ENCODE data around the gene TRIM24.
"Not testable (repeated sequence)": the region's sequence is repeated elsewhere in the genome, so short reads cannot be mapped to it uniquely, and the experiment has no call there.

Gene TRIM24

DNA sequence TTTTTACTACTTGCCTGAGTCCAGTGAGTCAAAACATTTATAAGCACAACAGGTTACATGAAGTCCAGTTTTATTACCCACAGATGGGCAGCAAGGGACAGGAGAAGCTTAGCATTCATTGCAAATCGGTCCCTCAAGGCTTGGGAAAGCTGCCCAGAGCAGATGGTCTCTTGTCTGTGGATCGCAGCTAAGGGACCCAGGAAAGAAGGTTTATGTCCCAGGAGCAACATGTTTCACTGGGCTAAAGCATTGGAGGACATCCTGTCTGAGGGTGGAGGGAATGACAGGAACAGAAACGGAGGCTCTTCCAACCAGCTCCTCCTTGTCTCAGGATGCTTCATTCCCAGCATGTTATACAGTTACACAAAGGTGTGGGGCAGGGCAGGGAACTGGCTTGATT, 39.3 kb downstream of the TRIM24 start:
- DNase-seq, result no peak

DNA sequence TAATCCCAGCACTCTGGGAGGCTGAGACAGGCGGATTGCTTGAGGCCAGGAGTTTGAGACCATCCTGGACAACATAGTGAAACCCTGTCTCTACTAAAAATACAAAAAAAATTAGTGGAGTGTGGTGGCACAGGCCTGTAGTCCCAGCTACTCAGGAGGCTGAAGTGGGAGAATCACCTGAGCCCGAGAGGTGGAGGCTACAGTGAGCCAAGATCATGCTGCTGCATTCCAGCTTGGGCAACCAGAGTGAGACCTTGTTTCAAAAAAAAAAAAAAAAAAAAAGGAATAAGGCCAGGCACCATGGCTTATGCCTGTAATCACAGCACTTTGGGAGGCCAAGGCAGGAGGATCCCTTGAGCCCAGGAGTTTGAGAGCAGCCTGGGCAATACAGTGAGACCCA, 40.2 kb downstream of the TRIM24 start:
- DNase-seq, result not testable (repeated sequence)

DNA sequence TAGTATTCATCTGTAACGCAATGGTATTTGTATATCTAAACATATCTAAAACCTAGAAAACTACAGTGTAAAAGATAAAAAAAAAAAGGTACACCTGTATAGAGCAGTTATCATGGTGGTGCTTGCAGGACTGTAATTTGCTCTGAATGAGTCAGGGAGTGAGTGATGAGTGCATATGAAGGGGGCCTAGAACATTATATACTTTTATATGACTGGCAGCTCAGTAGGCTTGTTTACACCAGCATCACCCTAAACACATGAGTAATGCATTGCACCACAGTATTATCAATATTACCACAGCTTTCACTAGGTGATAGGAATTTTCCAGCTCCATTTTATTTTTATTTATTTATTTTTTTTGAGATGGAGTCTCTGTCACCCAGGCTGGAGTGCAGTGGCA, 40.8 kb downstream of the TRIM24 start:
- DNase-seq, result no peak

DNA sequence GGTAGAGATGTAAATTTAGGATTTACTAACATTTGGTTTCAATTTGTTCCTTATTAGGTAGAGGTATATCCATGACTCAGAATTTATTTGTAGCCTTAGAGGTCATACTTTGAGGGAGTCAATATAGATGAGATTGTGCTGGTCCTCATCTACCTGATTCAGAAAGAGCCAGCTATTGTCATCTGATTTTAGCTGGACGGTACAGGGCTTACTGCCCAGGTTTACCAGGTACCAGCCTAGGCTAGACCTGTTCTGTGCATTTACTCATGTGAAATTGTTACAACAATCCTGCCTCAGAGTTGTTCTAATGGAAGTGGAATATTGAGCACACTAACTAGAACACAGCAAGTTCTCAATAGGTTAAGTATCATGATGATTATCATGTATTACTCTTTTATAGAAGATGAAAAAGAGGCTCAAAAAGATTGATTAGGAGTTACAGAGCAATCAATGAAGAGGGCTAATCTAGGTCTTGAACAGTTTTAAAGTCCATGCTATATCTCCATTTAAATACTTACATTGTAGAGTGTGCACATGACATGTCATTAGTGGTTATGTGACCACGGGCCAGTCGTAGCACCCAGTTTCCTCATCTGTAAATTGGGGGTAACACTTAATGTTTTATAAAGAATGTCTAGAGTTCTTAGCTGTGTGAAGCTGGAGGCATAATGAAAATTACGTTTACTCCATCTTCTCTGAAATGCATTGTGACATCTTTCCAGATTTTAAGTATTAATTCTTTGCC, 42.1 kb downstream of the TRIM24 start:
- DNase-seq, result no peak

DNA sequence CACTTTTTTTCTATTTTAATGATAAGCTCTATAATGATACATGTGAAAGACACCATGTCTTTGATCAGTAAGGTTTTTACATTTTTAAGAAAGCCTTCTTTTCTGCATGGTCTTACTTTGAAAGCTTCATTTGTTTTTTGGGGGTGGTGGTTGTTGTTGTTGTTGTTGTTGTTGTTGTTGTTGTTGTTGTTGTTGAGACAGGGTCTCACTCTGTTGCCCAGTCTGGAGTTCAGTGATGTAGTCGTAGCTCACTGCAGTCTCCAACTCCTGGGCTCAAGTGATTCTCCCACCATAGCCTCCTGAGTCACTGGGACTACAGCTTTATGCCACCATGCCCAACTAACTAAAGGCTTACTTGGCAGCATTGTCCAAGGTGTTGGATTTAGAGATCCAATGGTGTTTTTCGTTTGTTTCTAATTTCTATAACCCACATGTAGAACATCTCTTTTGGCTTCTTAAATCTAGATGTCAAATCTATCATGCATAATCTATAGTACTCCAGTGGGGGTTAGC, 45.4 kb downstream of the TRIM24 start:
- DNase-seq, result no peak

DNA sequence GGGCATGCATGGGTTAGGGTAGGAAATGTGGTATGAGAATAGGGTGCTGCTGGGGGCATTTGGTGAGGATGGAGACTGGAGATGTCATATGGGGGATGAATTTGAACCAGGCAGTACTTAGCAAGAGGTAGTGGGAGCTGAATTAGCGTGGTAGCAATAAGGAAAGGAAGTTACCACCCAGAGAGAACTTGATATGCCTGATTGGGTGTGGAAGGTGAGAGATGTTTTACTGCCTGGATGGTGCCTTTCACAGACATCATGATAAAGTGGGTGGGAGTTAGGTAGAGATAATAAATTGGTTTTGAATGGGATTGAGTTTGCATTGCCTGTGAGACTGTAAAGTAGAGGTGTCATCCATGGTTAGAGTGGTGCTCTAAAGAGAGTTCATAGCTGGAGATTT, 46.7 kb downstream of the TRIM24 start:
- DNase-seq, result no peak

DNA sequence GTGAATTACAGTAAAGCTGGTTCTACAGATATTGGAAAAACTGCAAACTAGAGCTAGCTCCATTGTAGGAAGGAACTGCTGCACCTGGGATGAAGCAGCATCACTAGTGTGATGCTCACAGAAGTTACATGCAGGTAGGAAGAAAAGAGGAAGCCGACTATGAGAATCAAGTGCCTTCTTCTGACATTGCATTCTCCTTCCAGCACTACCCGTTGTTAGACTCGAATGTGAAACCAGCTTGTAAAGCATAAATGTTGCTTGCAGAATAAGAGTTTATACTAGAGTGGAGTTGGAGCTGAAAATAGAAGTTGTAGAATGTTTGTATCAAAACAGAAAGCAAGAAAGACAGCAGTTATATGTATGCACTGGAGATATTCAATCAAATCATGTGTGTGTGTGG, 49.9 kb downstream of the TRIM24 start:
- DNase-seq, result no peak

DNA sequence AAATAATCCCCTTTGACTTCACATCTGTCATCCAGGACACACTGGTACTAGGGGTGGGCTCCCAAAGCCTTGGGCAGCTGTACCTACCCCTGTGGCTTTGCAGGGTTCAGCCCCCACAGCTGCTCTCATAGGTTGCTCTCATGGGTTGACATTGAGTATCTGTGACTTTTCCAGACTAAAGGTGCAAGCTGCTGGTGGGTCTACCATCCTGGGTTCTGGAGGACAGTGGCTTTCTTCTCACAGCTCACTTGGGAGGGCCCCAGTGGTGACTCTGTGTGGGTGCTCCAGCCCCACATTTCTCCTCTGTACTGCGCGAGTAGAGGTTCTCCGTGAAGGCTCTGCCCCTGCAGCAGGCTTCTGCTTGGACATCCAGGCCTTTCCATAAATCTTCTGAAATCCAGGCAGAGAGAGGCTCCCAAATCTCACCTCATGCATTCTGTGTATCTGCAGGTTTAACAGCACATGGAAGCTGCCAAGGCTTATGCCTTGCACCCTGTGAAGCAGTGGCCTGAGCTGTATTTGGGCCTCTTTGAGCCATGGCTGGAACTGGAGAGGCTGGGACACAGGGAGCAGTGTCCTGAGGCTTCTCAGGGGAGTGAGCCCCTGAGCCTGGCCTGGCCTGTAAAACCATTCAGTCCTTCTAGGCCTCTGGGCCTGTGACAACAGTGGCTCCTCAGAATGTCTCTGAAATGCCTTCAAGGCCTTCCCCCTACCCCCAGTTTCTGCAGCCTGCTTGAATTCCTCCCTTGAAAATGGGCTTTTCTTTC, 52.2 kb downstream of the TRIM24 start:
- DNase-seq, result no peak

DNA sequence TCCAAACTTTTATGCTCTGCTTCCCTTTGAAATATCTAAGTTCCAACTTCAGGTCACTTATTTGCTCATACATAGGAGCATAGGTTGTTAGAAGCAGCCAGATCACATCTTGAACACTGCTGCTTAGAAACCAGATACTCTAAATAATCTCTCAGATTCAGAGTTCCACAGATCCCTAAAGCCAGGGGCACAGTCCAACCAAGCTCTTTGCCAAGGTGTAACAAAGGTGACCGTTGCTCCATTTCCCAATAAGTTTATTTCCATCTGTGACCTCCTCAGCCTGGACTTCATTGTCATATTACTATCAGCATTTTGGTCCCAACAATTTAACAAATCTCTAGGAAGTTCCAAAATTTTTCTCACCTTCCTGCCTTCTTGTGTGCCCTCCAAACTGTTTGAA, 52.8 kb downstream of the TRIM24 start:
- no peak for DNase-seq

DNA sequence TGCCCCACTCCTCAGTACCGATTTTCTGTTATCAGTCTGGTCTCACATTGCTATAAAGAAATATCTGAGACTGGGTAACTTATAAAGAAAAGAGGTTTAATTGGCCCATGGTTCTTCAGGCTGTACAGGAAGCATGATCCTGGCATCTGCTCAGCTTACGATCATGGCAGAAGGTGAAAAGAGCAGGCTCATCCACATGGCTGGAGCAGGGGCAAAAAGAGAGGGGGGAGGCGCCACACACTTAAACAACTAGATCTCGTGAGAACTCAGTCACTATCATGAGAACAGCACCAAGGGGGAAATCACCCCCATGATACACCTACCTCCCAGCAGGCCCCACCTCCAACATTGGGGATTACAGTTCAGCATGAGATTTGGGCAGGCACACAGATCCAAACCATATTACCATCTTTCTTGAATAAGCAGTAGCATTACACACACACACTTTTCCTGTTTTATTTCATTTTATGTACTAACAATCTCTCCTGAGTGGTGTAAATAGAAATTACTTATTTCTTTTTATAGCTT, 53.3 kb downstream of the TRIM24 start:
- DNase-seq, result no peak

DNA sequence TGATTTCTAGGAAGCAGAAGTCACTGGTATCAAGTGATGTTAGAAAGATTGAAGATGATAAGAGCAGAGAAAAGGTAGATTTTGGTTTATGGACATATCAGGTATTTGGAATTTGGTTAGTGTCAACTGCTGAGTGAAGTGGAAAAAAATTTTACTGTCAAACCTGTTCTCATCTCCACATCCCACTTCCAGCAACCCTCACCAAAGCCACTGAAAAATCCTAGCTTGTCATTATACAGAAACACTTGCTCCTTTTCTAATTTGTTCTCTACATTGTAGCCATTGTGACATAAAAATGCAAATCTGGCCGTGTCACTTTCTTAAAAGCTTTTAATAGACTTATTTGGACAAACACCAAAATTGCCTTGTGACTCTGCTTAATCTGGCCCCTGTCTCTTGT, 54.0 kb downstream of the TRIM24 start:
- no peak for DNase-seq

DNA sequence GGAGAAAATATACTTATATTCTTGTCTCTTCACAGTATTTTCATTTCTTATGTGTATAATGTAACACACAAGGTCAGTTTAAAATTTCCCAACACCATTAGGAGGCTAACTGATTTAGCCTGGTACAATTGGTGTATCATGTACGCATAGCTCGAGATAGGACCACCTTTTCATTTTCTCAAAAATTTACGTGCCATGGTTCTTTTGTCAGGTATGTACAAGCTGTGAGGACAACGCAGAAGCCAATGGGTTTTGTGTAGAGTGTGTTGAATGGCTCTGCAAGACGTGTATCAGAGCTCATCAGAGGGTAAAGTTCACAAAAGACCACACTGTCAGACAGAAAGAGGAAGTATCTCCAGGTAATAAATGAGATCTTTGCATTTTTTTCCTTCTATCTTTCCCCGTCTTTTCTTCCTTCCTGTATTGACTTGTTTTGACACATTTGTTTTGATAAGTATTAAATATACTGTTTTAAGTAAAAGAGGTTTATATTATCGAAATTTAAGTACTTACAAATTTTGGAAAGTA, 55.0 kb downstream of the TRIM24 start:
- no peak for DNase-seq

DNA sequence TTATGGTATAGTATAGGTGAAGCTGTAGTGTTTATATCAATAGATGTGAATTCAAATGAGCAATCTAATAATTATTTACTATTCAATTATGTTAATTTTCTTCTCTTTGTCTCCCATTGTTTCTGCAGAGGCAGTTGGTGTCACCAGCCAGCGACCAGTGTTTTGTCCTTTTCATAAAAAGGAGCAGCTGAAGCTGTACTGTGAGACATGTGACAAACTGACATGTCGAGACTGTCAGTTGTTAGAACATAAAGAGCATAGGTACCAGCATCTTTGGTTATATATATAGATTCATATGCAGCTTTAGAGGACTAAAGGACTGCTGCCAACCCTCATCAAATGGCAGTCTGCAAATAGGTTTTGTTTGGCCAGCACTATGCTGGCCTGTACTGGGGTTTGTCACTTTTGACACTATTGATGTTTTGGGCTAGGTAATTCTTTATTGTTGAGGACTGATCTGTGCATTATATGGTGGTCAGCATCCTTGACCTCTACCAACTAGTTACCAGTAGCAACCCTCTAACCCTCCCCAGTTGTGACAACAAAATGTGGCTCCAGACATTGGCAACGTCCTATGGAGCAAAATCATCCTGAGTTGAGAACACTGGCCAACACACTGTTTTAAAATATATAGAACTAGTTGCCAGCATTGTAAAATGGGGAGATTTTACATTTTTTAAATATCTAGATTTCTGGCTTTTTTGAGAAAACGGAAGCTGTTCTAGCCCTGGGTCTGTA, 59.2 kb downstream of the TRIM24 start:
- DNase-seq, result no peak

DNA sequence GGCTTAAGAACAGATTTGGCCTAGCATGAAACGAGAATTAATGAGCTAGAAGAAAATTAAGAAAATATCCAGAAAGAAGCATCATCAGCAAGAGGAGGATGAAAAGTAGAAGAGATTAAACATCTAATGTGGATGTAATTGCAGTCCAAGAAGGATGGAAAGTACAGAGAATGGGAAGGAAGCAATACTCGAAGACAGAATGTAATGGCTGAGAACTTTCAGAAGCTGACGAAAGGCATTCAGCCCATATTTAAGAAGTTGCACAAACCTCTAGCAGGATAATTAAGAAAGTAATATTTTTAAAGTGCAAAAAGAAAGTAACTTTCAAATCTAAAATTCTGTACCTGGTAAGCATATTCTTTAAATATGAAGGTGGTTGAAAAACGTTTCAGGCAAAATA, 60.7 kb downstream of the TRIM24 start:
- DNase-seq, result no peak

DNA sequence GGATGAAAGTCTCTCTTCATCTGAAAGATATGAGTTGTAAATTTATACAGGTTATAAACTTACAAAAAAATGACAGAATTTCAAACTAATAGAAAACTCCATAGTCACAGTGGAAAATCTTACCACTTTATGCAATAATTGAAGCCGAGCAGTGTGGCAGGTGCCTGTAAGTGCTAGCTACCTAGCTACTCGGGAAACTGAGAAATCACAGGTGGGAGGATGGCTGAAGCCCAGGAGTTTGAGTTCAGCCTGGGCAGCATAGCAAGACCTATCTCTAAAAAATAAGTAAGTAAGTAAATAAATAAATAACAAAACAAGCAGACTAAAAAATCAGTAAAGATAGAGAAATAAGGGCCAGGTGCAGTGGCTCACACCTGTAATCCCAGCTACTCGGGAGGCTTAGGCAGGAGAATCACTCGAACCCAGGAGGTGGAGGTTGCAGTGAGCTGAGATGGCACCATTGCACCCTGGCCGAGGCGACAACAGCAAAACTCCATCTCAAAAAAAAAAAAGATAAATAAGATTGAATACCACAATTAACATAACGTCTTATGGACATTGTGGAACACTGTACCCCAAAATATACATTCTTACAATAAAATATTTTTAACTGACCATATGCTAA, 61.9 kb downstream of the TRIM24 start:
- DNase-seq, result no peak

DNA sequence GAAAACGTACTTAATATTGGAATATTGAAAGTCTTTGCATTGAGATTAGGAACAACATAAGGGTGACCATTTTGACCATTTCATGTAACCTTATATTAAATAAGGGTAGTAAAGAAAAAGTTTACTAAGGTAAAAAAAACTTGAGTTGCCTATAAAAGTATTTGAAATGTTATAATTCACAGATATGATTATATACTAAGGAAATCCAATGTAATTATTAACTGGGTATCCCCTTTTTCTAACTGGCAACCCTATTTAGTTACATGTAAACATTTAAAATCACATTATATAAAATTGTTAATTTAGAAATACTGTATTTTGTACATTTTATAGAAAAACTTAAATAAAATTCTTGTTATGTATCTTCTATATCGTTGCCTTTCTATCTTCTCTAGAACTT, 64.2 kb downstream of the TRIM24 start:
- no peak for DNase-seq

DNA sequence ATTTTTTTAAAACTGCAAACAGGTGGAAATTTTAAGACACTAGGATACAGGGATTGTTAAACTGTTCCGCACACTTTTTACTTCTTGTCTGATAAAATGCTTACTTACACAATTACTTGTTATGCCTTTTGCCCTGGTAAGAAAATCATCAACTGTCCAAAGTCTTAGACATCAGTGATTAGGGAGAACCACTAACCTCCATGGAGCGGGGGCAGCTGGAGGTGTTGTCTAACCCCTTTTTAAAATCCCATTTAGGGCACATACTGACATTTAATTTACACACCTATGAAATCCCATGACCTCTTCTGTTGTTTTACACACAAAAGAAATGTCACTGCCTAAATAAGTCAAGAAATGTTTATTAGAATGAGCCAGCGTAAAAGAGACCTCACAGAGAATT, 65.7 kb downstream of the TRIM24 start:
- DNase-seq, result no peak

DNA sequence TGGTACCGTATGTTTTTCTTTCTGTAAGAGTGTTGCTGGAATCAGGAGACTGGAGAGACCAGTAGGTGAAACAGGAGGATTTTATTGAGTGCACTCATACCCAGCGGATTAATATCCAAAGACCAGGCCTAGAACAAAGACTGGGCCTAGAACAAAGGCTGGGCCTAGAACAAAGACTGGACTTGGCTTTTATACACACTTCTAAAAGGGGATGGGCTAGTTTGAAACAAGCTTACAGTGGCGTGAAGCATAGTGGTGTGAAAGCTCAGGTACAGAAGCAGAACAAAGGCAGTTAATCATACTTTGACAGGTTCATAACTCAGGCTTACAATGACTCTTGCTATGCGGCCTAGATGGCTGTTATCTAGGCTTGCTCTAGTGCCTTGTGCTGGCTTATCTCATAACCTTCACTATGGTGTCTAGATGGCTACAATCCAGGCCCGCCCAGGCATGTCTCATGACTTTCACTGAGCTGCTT, 67.7 kb downstream of the TRIM24 start:
- no peak for DNase-seq

DNA sequence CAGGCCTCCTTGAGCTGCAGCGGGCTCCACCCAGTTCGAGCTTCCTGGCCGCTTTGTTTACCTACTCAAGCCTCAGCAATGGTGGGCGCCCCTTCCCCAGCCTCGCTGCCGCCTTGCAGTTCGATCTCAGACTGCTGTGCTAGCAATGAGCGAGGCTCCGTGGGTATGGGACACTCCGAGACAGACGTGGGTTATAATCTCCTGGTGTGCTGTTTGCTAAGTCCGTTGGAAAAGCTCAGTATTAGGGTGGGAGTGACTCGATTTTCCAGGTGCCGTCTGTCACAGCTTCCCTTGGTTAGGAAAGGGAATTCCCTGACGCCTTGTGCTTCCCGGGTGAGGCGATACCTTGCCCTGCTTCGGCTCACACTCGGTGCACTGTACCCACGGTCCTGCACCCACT, 76.8 kb downstream of the TRIM24 start:
- DNase-seq, result not testable (repeated sequence)

DNA sequence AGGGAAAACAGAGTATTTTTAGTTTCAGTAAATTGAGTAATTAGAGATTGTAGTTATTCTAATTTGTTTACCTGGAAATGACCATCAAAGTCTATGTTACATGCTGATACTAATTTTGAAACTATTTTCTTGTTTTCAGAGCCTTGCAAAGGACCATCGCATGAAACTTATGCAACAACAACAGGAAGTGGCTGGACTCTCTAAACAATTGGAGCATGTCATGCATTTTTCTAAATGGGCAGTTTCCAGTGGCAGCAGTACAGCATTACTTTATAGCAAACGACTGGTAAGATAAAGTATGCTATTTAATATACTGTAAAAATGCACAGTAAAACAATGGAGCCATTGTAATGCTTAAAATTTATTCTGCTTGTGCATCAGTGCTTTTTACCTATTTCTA, 78.5 kb downstream of the TRIM24 start:
- no peak for DNase-seq

DNA sequence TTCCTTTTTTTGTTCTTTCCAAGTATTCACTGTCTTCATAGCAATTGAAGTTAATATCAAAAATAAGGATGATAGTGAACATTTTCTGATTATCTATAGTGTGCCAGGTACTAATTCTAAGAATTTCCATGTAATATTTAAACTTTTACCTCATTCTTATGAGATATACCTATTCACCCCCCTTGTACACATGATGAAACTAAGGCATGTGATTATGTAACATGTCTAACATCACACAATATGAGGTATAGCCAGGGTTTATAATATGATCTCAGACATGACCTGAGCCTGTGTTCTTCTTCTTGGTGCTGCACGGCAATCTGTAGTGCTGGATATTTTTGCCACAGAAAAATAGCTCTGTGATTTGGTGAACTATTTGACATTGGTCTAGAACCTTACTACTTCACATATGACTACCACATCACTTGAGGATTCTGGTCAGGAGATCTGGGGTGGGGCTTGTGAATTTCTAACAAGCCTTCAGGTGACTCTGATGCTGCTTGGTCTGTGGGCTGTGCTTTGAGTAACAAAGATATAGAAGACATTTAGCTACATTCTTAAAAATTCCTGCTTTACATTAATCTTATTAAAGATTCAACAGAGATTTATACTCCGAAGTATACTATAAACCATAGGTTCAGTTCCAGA, 79.1 kb downstream of the TRIM24 start:
- DNase-seq, result no peak

DNA sequence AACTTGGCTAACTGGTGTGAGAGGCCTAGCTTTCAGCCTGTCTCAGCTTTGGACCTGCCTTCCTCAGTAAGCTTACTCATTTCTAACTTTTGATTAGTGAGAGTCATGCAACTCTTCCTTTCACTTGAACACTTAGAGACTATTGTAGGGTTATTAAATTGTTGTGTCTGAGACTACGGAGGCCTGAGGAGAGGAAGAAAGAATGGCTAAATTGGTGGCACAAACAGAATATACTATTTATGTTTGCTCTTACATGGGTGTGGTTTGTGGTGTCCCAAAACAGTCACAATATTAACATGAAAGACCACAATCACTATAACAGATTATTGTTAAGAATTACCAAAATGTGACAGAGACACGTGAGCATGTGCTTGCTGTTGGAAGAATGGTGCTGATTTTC, 82.1 kb downstream of the TRIM24 start:
- DNase-seq, result no peak
